GM12892 (cell line): ENCODE data around the gene OR51E1.

Experiments
- DNase-seq: peaks from one replicate; pipeline ENCODE4 v3.0.0; 2011; ENCODE audit not compliant: insufficient read length
- FAIRE-seq: peaks from 2 replicates; lab custom pipeline; 2011; peaks lifted over from hg19 to GRCh38; lab: Jason Lieb, UNC
- POLR2A ChIP-seq: IDR thresholded peaks from 2 replicates; pipeline ENCODE4 v1.6.1; 2011; ENCODE audit warnings: low read depth, low read length, control low read depth
- POLR2AphosphoS5 ChIP-seq: IDR thresholded peaks from 2 replicates; pipeline ENCODE4 v1.6.1; 2011; ENCODE audit warnings: low read depth, low read length, control low read depth
- TAF1 ChIP-seq: IDR thresholded peaks from 2 replicates; pipeline ENCODE4 v1.6.1; 2011; ENCODE audit warnings: low read depth, mild to moderate bottlenecking, control low read depth, low read length, borderline replicate concordance

OR51E1 gene

GRCh38 chr11:4662876-4663275 is 19.1 kb downstream of the OR51E1 start:
- TF ChIP-seq POLR2A (no peak), TAF1 (no peak), POLR2AphosphoS5 (no peak)
- FAIRE-seq (no peak), DNase-seq (no peak)

DNA sequence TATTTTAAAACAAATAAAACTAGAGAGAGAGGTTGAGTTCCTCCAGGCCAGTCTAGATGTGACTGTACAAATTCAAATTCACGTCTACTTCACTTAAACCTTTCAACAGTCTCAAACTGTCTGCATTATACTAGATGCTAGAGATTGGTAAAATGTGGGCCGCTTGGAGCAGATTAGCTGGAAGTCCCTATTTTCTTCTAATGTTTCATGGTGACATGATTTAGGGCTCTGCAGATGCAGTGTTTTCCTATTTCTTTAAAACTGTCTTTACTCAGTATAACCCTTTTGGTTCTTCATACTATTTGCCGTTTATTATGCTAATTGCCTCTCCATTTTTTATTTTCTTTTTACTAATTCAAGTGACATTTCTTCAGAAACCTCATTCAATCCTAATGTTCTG is 20.4 kb downstream of the OR51E1 start:
- TF ChIP-seq TAF1: no peak
- no peak for TF ChIP-seq POLR2AphosphoS5
- TF ChIP-seq POLR2A: no peak

GRCh38 chr11:4664786-4665185 is 21.0 kb downstream of the OR51E1 start:
- TF ChIP-seq POLR2AphosphoS5: no peak
- no peak for TF ChIP-seq POLR2A

More for the DNA sequence above, 20.4 kb downstream of the OR51E1 start:
- no peak for DNase-seq
- no peak for FAIRE-seq

DNA sequence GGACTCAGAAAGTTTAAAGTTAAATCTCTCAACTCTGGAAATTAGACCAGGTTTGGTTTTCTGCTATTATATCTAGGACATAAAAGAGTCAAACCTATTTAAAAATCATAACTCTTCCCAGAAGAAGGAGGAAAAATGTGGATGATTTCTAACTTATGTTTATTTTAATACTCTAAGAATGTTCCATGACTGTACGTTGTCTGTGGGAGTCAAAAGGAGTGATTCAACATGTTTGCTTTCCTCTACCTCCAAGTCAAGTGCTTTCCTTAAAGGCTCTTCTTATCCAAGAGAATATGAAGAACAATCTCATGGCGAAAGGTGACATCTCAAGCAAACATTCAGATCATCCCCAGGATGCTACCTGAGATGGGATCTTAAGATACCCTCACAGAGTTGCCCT is 21.6 kb downstream of the OR51E1 start:
- no peak for FAIRE-seq
- no peak for DNase-seq
- TF ChIP-seq POLR2AphosphoS5: no peak

More at GRCh38 chr11:4664786-4665185, 21.0 kb downstream of the OR51E1 start:
- DNase-seq (no peak), FAIRE-seq (no peak)

DNA sequence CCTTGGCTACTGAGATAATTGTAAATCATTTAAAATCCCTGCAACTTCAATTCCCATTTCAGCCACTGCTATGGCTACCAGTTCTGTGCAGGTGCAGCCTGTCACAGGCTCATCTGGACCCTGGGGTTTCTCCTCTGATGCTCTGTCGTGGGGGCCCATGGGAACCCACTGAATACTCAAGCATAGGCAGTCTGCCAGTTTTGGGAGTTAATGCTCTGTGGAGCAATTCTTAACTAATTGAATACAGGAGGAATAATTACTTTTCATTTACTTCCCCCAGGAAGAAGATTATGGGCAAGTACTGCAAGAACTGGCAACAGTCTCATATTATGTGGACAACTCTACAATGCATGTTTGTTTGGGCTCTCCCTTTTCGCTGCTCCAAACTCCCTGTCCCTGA is 28.0 kb downstream of the OR51E1 start:
- no peak for TF ChIP-seq TAF1
- TF ChIP-seq POLR2AphosphoS5: no peak
- no peak for TF ChIP-seq POLR2A
- FAIRE-seq (no peak), DNase-seq (no peak)

DNA sequence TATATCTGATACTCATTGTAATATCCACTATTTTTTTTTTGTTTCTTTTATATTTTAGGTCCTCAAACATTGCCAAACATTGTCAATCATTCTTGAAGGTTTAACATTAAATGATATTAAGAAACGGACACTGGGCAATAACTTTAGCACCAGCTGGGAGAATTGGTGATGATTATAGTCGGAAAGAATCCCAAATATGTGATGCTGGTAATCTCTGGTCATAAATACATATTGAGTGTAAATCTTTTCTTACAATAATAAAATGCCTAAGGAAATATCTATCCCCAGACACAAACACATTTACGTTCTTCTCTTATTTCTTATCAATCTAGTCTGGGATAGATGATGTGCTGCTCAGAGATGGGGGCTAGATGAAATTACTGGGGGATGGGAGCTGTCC is 28.7 kb downstream of the OR51E1 start:
- no peak for DNase-seq
- no peak for TF ChIP-seq TAF1
- no peak for FAIRE-seq

- TF ChIP-seq POLR2A: no peak
- TF ChIP-seq TAF1: no peak
- no peak for TF ChIP-seq POLR2AphosphoS5
- FAIRE-seq (no peak), DNase-seq (no peak)
These were observed 30.0 kb downstream of the OR51E1 start for GRCh38 chr11:4673781-4674180.

DNA sequence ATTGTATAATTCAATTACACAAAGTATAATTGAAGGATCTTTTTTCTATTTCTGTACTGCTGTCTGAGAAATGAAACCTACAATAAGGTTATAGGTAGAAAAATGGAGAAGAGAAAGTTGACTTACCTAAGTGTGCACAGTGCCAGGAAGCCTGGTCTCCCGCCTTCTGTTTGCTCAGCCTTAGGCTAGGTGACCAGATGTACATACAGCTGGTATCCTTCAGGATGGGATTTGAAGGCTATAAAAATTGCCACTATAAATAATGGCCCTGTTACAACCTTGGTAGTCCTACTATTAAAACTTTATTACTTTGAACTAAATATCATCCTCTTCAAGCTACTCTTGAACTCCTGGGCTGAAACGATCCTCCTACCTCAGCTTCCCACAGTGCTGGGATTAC is 34.2 kb downstream of the OR51E1 start:
- FAIRE-seq (no peak), DNase-seq (no peak)
- TF ChIP-seq POLR2AphosphoS5: no peak
- TF ChIP-seq TAF1: no peak
- no peak for TF ChIP-seq POLR2A

DNA sequence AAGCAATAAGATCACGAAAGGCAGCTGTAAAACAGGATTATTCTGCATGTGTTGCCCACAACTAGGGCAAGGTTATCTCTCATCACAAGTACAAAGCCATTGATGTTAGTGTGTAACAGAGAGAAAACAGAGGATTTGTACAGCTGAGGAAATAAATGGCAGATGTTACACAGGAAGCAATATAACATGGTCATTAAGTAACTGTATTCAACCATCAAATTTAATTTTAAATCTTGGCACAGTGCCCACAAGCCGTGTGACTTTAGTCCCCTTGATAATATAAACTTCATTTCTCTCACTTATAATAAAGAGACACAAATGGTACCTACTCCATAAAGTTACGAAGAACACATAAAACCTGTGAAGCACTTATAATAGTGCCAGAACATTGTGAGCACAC is 36.6 kb downstream of the OR51E1 start:
- TF ChIP-seq POLR2AphosphoS5 (no peak), TAF1 (no peak)
- no peak for FAIRE-seq

DNA sequence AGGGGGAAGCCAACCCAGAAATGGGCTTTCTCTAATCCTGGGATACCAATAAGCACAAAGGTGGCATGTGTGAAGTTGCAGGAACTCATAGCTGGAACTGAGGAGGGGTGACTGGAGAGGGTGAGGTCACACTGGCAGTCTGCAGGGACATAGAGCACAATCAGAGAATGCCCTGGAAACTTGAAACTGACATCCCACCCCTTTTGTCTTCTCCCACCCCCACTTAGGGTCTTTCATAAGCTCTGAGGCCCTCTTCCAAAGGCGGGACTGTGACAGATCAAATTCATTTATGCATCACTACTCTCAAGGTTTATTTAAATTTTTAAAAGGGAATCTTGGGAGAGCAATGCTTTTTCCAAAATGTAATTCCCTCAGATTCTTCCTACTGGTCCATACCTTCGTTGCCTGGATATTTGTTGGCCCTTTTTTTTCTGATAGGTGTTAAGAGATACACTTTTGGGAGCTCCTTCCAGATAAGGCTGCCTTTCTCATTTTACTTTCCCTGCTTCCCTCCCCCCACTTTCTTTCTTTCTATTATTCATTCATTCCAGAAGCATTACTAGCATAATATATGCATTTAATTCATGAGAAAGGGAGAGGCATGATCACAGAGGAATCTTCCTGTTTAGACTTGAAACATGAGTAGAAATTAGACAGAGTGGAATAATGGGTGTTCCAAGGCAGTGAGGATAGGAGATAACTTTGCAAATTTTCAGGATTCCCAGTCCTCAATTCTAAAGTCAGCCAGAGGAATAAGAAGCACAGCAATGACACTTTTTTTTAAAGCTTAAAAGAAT is 39.0 kb downstream of the OR51E1 start:
- DNase-seq (no peak), FAIRE-seq (no peak)
- no peak for TF ChIP-seq TAF1
- no peak for TF ChIP-seq POLR2A
- TF ChIP-seq POLR2AphosphoS5: no peak

More for the DNA sequence above, 36.6 kb downstream of the OR51E1 start:
- DNase-seq: no peak

- no peak for TF ChIP-seq POLR2A
- TF ChIP-seq TAF1: no peak
- no peak for TF ChIP-seq POLR2AphosphoS5
- FAIRE-seq (no peak), DNase-seq (no peak)
These were observed 41.0 kb downstream of the OR51E1 start for GRCh38 chr11:4684631-4685285.

DNA sequence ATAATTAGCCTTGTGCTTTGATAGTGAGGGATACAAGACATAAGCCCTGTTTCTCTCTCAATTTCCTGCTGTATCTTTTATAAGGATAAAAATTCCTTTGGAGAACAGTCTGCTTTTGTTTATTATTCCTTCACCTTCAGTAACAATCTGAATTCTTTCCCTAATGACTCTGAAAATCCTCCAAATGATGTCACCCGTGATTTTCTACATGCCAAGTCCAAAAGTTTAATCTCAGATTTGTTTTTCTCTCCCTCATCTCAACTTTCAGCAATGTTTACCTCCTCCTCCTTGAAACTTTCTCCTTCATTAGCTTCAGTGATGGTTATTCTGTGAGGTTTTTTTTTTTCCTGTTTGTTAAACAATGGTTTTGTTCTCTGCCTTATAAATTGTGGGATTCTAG is 51.7 kb downstream of the OR51E1 start:
- TF ChIP-seq POLR2AphosphoS5 (no peak), TAF1 (no peak), POLR2A (no peak)
- FAIRE-seq: no peak
- DNase-seq: no peak
